SK-N-SH (cell line): ENCODE measurements around the gene TSGA10IP.
"Not testable (repeated sequence)": the region's sequence is repeated elsewhere in the genome, so short reads cannot be mapped to it uniquely, and the experiment has no call there.

Source experiments
- EP300 ChIP-seq, 2 experiments: IDR thresholded peaks; 2 replicates each; pipeline versions ENCODE4 v1.4.0 to v1.6.1; 2012; ENCODE audit warnings: borderline replicate concordance in 1 of 2, low read depth in 1 of 2, low read length in 1 of 2
- EZH2phosphoT487 ChIP-seq: fragments of 200-600 bp; sonication (generic); IDR thresholded peaks from 2 replicates; pipeline ENCODE4 v1.6.1; 2017; ENCODE audit warnings: low read depth, mixed run types, mild to moderate bottlenecking, antibody characterized with exemption, moderate library complexity, borderline replicate concordance
- NRF1 ChIP-seq: IDR thresholded peaks from 2 replicates; pipeline ENCODE4 v1.6.1; 2012; ENCODE audit warnings: low read depth, mild to moderate bottlenecking, low read length
- POLR2AphosphoS5 ChIP-seq: IDR thresholded peaks from 2 replicates; pipeline ENCODE4 v1.6.1; 2012; ENCODE audit warnings: low read depth, low read length
- RAD21 ChIP-seq: IDR thresholded peaks from 2 replicates; pipeline ENCODE4 v1.6.1; 2012; ENCODE audit warnings: mild to moderate bottlenecking, low read length
- TF ChIP-seq, protein P1 (sequence below): fragments of 200-600 bp; sonication (generic); IDR thresholded peaks from 2 replicates; pipeline ENCODE4 v1.6.1; 2017; ENCODE audit warnings: antibody characterized with exemption, mild to moderate bottlenecking, moderate library complexity
- TF ChIP-seq, protein P2 (sequence below): IDR thresholded peaks from 2 replicates; pipeline ENCODE4 v1.6.1; 2012; ENCODE audit warnings: mild to moderate bottlenecking, low read depth, low read length, moderate library complexity
- TF ChIP-seq, protein P3 (sequence below): IDR thresholded peaks from 2 replicates; pipeline ENCODE4; 2012
- TF ChIP-seq, protein P4 (sequence below): IDR thresholded peaks from 2 replicates; pipeline ENCODE4 v1.4.0; 2012; ENCODE audit warnings: low read depth, borderline replicate concordance
- TF ChIP-seq, protein P5 (sequence below): fragments of 150-350 bp; IDR thresholded peaks from 2 replicates; pipeline ENCODE4 v1.6.1; 2016; ENCODE audit warnings: mild to moderate bottlenecking, low read depth, low read length

DNA sequence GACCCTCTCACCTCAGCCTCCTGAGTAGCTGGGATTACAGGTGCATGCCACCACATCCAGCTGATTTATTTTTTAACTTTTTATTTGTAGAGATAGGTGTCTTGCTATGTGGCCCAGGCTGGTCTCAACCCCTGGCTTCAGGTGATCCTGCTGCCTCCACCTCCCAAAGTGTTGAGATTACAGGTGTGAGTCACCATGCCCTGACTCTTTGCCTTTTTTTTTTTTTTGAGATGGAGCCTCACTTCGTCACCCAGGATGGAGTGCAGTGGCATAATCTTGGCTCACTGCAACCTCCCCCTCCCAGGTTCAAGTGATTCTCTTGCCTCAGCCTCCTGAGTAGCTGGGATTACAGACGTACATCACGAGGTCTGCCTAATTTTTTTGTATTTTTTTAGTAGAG is 6.4 kb downstream of the TSGA10IP start:
- TF ChIP-seq, protein P1, sequence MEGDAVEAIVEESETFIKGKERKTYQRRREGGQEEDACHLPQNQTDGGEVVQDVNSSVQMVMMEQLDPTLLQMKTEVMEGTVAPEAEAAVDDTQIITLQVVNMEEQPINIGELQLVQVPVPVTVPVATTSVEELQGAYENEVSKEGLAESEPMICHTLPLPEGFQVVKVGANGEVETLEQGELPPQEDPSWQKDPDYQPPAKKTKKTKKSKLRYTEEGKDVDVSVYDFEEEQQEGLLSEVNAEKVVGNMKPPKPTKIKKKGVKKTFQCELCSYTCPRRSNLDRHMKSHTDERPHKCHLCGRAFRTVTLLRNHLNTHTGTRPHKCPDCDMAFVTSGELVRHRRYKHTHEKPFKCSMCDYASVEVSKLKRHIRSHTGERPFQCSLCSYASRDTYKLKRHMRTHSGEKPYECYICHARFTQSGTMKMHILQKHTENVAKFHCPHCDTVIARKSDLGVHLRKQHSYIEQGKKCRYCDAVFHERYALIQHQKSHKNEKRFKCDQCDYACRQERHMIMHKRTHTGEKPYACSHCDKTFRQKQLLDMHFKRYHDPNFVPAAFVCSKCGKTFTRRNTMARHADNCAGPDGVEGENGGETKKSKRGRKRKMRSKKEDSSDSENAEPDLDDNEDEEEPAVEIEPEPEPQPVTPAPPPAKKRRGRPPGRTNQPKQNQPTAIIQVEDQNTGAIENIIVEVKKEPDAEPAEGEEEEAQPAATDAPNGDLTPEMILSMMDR, result not testable (repeated sequence)
- TF ChIP-seq, protein P2, sequence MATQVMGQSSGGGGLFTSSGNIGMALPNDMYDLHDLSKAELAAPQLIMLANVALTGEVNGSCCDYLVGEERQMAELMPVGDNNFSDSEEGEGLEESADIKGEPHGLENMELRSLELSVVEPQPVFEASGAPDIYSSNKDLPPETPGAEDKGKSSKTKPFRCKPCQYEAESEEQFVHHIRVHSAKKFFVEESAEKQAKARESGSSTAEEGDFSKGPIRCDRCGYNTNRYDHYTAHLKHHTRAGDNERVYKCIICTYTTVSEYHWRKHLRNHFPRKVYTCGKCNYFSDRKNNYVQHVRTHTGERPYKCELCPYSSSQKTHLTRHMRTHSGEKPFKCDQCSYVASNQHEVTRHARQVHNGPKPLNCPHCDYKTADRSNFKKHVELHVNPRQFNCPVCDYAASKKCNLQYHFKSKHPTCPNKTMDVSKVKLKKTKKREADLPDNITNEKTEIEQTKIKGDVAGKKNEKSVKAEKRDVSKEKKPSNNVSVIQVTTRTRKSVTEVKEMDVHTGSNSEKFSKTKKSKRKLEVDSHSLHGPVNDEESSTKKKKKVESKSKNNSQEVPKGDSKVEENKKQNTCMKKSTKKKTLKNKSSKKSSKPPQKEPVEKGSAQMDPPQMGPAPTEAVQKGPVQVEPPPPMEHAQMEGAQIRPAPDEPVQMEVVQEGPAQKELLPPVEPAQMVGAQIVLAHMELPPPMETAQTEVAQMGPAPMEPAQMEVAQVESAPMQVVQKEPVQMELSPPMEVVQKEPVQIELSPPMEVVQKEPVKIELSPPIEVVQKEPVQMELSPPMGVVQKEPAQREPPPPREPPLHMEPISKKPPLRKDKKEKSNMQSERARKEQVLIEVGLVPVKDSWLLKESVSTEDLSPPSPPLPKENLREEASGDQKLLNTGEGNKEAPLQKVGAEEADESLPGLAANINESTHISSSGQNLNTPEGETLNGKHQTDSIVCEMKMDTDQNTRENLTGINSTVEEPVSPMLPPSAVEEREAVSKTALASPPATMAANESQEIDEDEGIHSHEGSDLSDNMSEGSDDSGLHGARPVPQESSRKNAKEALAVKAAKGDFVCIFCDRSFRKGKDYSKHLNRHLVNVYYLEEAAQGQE, result not testable (repeated sequence)
- TF ChIP-seq NRF1; POLR2AphosphoS5; EP300 (IDR thresholded peaks at IDR 0.05; ENCODE audit: borderline replicate concordance in 1 of 2, low read depth in 1 of 2, low read length in 1 of 2); EZH2phosphoT487; RAD21: not testable (repeated sequence)
- TF ChIP-seq, protein P3, sequence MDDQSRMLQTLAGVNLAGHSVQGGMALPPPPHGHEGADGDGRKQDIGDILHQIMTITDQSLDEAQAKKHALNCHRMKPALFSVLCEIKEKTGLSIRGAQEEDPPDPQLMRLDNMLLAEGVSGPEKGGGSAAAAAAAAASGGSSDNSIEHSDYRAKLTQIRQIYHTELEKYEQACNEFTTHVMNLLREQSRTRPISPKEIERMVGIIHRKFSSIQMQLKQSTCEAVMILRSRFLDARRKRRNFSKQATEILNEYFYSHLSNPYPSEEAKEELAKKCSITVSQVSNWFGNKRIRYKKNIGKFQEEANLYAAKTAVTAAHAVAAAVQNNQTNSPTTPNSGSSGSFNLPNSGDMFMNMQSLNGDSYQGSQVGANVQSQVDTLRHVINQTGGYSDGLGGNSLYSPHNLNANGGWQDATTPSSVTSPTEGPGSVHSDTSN, result not testable (repeated sequence)
- TF ChIP-seq, protein P4, sequence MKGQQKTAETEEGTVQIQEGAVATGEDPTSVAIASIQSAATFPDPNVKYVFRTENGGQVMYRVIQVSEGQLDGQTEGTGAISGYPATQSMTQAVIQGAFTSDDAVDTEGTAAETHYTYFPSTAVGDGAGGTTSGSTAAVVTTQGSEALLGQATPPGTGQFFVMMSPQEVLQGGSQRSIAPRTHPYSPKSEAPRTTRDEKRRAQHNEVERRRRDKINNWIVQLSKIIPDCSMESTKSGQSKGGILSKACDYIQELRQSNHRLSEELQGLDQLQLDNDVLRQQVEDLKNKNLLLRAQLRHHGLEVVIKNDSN, result not testable (repeated sequence)
- TF ChIP-seq, protein P5, sequence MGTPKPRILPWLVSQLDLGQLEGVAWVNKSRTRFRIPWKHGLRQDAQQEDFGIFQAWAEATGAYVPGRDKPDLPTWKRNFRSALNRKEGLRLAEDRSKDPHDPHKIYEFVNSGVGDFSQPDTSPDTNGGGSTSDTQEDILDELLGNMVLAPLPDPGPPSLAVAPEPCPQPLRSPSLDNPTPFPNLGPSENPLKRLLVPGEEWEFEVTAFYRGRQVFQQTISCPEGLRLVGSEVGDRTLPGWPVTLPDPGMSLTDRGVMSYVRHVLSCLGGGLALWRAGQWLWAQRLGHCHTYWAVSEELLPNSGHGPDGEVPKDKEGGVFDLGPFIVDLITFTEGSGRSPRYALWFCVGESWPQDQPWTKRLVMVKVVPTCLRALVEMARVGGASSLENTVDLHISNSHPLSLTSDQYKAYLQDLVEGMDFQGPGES, result not testable (repeated sequence)
